Bronchial epithelial cell (primary cell): ENCODE data around the gene SLC6A19. TPM values are rescaled to one million over a fixed set of nuclear protein-coding genes. Genes with fewer than 3 reads are reported as not detected.

Experiments
- total RNA-seq: library from RNA; depleted of rRNA; stranded (reverse); fragments of >200 nt; gene quantifications from 2 replicates; pipeline ENCODE4 v1.2.1, GENCODE V29; 2014

SLC6A19 gene
- total RNA-seq, 1 donor from 2014 or later = not detected

Other genes starting within 250 kb of the SLC6A19 start
- 0.26 and 0.51 TPM in 2 replicates for gene NKD2, start 192.8 kb upstream of the SLC6A19 start, total RNA-seq
- 10.3 and 14.5 TPM in 2 replicates for gene SLC12A7, start 89.5 kb upstream of the SLC6A19 start, total RNA-seq
- gene SLC6A18, start 23.8 kb downstream of the SLC6A19 start, total RNA-seq = not detected in 2 replicates
- under 0.01 TPM in 1 of 2 replicates, not detected in the other for gene TERT, start 93.5 kb downstream of the SLC6A19 start, total RNA-seq
- gene CLPTM1L, start 143.5 kb downstream of the SLC6A19 start, total RNA-seq = 314 and 364 TPM in 2 replicates
- gene SLC6A3, start 243.8 kb downstream of the SLC6A19 start, total RNA-seq = not detected in 2 replicates